Thyroid gland (tissue), 4 donors: Measurements from ENCODE around the gene ADARB2. TPM values are rescaled to one million over a fixed set of nuclear protein-coding genes. Genes with fewer than 3 reads are reported as not detected.

Experiments used
- DNase-seq, 2 donors: peaks; one replicate each; pipeline ENCODE4 v3.0.0-alpha.2; 2019
- H3K27ac ChIP-seq, 3 donors: fragments of 200-600 bp; sonication (generic); 1 replicate in 2 of 3; 2 replicates in 1 of 3; pipeline ENCODE4 v1.5.1; 2016 to 2019; ENCODE audit warnings: mild to moderate bottlenecking in 1 of 3, moderate library complexity in 1 of 3
- H3K27me3 ChIP-seq: fragments of 200-600 bp; sonication (generic); one replicate; pipeline ENCODE4 v1.5.1; 2019
- H3K36me3 ChIP-seq, 2 donors: fragments of 200-600 bp; sonication (generic); one replicate each; pipeline ENCODE4 v1.5.1; 2016 to 2019
- H3K4me1 ChIP-seq, 2 donors: fragments of 200-600 bp; sonication (generic); one replicate each; pipeline ENCODE4 v1.5.1; 2017 to 2019
- H3K4me3 ChIP-seq, 3 donors: fragments of 200-600 bp; sonication (generic); replicated peaks in 1 of 3; 1 replicate in 2 of 3; 2 replicates in 1 of 3; pipeline ENCODE4 v1.5.1; 2016; ENCODE audit warnings: mild to moderate bottlenecking in 1 of 3
- H3K9me3 ChIP-seq: fragments of 200-600 bp; sonication (generic); one replicate; pipeline ENCODE4 v1.5.1; 2017
- CTCF ChIP-seq, 6 experiments: fragments of 200-600 bp in 3 of 6; fragments of 450-650 bp in 3 of 6; sonication (generic) in 3 of 6; IDR thresholded peaks; one replicate each; pipeline ENCODE4 v1.5.1; 2016 to 2019; ENCODE audit warnings: antibody characterized with exemption in 6 of 6, mild to moderate bottlenecking in 2 of 6, inconsistent platforms in 1 of 6, moderate library complexity in 1 of 6
- POLR2A ChIP-seq, 2 donors: fragments of 450-650 bp; IDR thresholded peaks; one replicate each; pipeline ENCODE4 v1.6.1; 2017; ENCODE audit warnings: antibody characterized with exemption in 2 of 2, mild to moderate bottlenecking in 2 of 2, moderate library complexity in 1 of 2
- WGBS, 2 donors: methylation state at CpG; one replicate each; pipeline ENCODE4 v1.1.5; 2017; 5-methylcytosine and 5-hydroxymethylcytosine counted together
- intact Hi-C: fragments of 100-400 bp; cut with DNase I; formaldehyde crosslinking; loops from one replicate; pipeline ENCODE4 v1.15.1; 2023
- total RNA-seq, 4 donors: library from RNA; depleted of rRNA; stranded (reverse); fragments of >200 nt; gene quantifications; one replicate each; pipeline ENCODE4 v1.2.3, GENCODE V29; 2016

ADARB2 gene
- total RNA-seq, 4 donors from 2014 or later: 0.08 to 0.15 TPM; not detected in 2

- intact Hi-C loops: no loop called here
- WGBS, 2 donors: 73 to 75% methylated on average over 10 of the region's 10 CpGs
- no peak for TF ChIP-seq CTCF (IDR thresholded peaks at IDR 0.05)
- no peak for TF ChIP-seq POLR2A (IDR thresholded peaks at IDR 0.05)
- H3K9me3 ChIP-seq: no peaks in the 10 kb centered on the region
- no peaks in the 10 kb centered on the region for H3K27me3 ChIP-seq
- H3K4me1 ChIP-seq: no peaks in the 10 kb centered on the region
- H3K27ac ChIP-seq: no peak overlapping the region
- no peak for DNase-seq
- H3K36me3 ChIP-seq: no peaks in the 10 kb centered on the region
- no peak overlapping the region for H3K4me3 ChIP-seq
Measured at GRCh38 chr10:1570416-1571051, 166.8 kb downstream of the ADARB2 start.

DNA sequence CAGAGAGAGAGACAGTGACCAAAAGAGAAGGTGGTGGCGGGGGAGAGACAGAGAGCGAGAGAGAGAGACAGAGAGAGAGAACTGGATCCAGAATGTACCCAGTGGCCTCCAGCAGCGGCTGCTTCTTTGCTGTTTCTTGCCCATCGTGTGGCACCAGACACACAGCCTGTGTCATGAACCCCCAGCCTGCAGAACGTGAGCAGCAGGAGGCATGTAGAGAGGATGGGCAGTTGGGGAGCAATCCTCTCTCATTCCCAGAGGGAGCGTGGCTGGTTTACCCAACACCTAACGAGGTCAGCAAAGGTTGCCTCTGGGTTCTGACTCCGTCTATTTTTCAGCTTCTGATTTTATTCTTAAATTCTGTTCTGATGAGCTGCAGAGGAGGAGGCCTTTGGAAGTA, 168.1 kb downstream of the ADARB2 start:
- no peak for DNase-seq
- H3K4me1 ChIP-seq: no peaks in the 10 kb centered on the region
- no peak overlapping the region for H3K4me3 ChIP-seq
- intact Hi-C loops: no loop called here
- no peaks in the 10 kb centered on the region for H3K36me3 ChIP-seq
- H3K27ac ChIP-seq: no peak overlapping the region
- H3K9me3 ChIP-seq: no peaks in the 10 kb centered on the region
- TF ChIP-seq CTCF (IDR thresholded peaks at IDR 0.05) (no peak), POLR2A (IDR thresholded peaks at IDR 0.05) (no peak)
- no peaks in the 10 kb centered on the region for H3K27me3 ChIP-seq
- 81 to 86% methylated on average over 8 of the region's 8 CpGs for WGBS, 2 donors

- no peak for DNase-seq
- WGBS, 2 donors: 80 to 85% methylated on average over 23 to 29 of the region's 29 CpGs
Measured at GRCh38 chr10:1567742-1568495, 169.4 kb downstream of the ADARB2 start.

DNA sequence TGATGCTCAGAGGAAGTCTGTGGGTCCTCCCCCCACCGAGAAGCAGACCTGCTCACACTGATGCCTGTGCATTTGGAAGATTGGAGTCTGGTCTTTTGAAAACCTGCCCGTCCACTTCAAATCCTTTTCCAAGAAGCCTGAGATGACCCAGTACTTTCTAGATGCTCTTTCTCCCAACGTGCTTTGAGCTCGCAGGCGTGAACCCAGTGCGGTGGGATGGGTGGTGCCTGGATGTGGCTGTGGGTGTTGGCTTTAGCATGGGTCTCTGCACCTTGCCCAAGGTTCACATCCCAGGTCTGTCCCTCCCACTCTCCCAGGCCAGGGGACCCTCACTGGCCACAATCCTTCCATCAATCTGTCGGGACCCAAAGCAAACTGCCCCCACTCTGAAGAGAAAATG, 170.2 kb downstream of the ADARB2 start:
- Histone ChIP-seq H3K27ac (no peak overlapping the region), H3K36me3 (no peaks in the 10 kb centered on the region), H3K9me3 (no peaks in the 10 kb centered on the region), H3K27me3 (no peaks in the 10 kb centered on the region), H3K4me3 (no peak overlapping the region), H3K4me1 (no peaks in the 10 kb centered on the region)
- no peak for DNase-seq
- intact Hi-C loops: no loop called here
- 39 to 48% methylated on average over 6 to 7 of the region's 7 CpGs for WGBS, 2 donors
- no peak for TF ChIP-seq CTCF (IDR thresholded peaks at IDR 0.05)

More at GRCh38 chr10:1567742-1568495, 169.4 kb downstream of the ADARB2 start:
- no peaks in the 10 kb centered on the region for H3K27me3 ChIP-seq
- H3K36me3 ChIP-seq: no peaks in the 10 kb centered on the region
- no peak overlapping the region for H3K4me3 ChIP-seq
- no peak overlapping the region for H3K27ac ChIP-seq
- no peak for TF ChIP-seq CTCF (IDR thresholded peaks at IDR 0.05)
- H3K9me3 ChIP-seq: no peaks in the 10 kb centered on the region
- intact Hi-C loops: no loop called here
- H3K4me1 ChIP-seq: no peaks in the 10 kb centered on the region

- Histone ChIP-seq H3K4me3 (no peak overlapping the region), H3K4me1 (no peaks in the 10 kb centered on the region), H3K27ac (no peak overlapping the region), H3K36me3 (no peaks in the 10 kb centered on the region), H3K9me3 (no peaks in the 10 kb centered on the region), H3K27me3 (no peaks in the 10 kb centered on the region)
- DNase-seq: no peak
- 88 to 97% methylated on average over 11 of the region's 11 CpGs for WGBS, 2 donors
- intact Hi-C loops: no loop called here
- TF ChIP-seq POLR2A (IDR thresholded peaks at IDR 0.05) (no peak), CTCF (IDR thresholded peaks at IDR 0.05) (no peak)
Measured at GRCh38 chr10:1564791-1565190, 172.5 kb downstream of the ADARB2 start.
